ENCODE results near the gene WDFY1. TPM values are rescaled to one million over a fixed set of nuclear protein-coding genes. Genes with fewer than 3 reads are reported as not detected.

WDFY1 gene
- total and polyA plus RNA-seq, 9 of the 15 experiments (the other 6 are each of a cell fraction or from before 2014, with no cell fraction given) = 5.4 to 27.6 (median 17.5) TPM

DNA sequence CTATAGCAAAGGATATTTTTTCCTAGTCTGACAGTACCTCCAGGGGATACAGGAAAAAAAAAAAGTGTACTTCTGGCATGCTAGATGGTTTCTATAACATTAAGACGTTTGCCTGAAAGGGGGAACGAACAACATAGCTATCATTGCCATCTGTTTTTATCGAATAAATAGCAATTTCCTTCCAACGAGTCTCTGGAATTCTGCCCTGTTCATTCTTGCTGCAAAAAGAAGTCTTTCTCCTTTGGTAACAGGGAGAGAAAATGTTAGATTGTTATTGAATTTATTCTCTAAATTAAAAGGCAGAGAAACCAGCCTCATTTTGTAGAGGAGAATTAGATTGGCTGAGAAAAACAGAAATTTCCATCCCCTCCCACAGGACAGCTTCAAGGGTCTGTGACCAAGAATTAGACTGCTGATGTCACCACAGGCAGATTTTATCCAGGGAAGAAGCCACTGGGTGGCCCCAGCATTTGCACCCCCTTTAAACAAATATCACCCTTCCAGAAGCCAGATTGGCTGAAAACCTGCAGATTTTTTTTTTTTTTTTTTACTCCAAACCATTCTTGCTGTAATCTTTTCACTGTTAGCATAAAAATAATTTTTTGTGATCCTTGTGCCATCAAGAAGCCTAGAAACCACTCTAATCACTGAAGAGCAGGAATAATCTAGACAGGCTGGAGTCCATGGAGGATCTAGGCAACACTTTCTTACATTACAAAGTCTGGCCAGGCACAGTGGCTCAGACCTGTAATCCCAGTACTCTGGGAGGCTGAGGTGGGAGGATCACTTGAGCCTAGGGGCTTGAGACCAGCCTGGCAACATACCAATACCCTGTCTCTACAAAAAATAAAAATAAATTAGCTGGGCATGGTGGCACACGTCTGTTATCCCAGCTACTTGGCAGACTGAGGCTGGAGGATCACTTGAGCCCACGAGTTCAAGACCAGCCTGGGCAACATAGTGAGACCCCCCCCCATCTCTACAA is 12.0 kb downstream of the WDFY1 start:
- Histone ChIP-seq H3K27me3 (ENCODE audit: control insufficient read depth in 2 of 2, insufficient read depth in 2 of 2, low read length in 2 of 2) (no peaks in the 10 kb centered on the region), H3K9me3 (replicated peaks; ENCODE audit: control insufficient read depth, insufficient read depth, low read depth, low read length) (no peaks in the 10 kb centered on the region), H3K27ac (ENCODE audit: extremely low read depth, low read depth, low read length) (no peak overlapping the region), H3K4me3 (no peak overlapping the region), H3K9ac (ENCODE audit: insufficient read depth in 1 of 2, low read depth in 2 of 2, low read length in 2 of 2) (no peak overlapping the region), H2AFZ (ENCODE audit: low read depth, low read length) (no peak overlapping the region), H4K20me1 (replicated peaks; ENCODE audit: control insufficient read depth, insufficient read depth, low read length) (0 out of 2 replicates have a peak, but pooled peaks cover 5% of the 10 kb centered on the region), H3K79me2 (ENCODE audit: control insufficient read depth, insufficient read depth, low read length) (peaks cover 5% of the 10 kb centered on the region; the same call in 1 of the 3 replicates), H3K4me2 (ENCODE audit: insufficient read depth, low read length) (no peak overlapping the region), H3K9me1 (ENCODE audit: control insufficient read depth, insufficient read depth, low read length) (no peaks in the 10 kb centered on the region), H3K36me3 (ENCODE audit: control insufficient read depth, insufficient read depth, low read length) (no peaks in the 10 kb centered on the region), H3K4me1 (replicated peaks in 1 of 2; ENCODE audit: control insufficient read depth in 2 of 2, insufficient read depth in 2 of 2, low read length in 2 of 2) (peaks cover 0 to 4% of the 10 kb centered on the region in 2 experiments; a peak in 4 of 5 replicates)
- no peak for DNase-seq (ENCODE audit: extremely low read depth in 1 of 4, low spot score in 3 of 4)
- TF ChIP-seq SIX5 (IDR thresholded peaks at IDR 0.05; ENCODE audit: borderline replicate concordance in 1 of 2, insufficient read depth in 1 of 2, low read depth in 1 of 2, low read length in 2 of 2) (no peak), SLC30A9 (CRISPR knock-in tag; IDR thresholded peaks at IDR 0.05) (no peak), PTTG1 (tag; IDR thresholded peaks at IDR 0.05; ENCODE audit: low read depth) (no peak), DDX20 (tag; IDR thresholded peaks at IDR 0.05; ENCODE audit: low read depth) (no peak), BHLHE40 (IDR thresholded peaks at IDR 0.05; ENCODE audit: low read length) (no peak), ZNF316 (IDR thresholded peaks at IDR 0.05) (no peak), ZNF586 (CRISPR knock-in tag; conservative IDR thresholded peaks at IDR 0.05) (no peak), CHD4 (IDR thresholded peaks at IDR 0.05; ENCODE audit: insufficient read depth, insufficient replicate concordance, low read depth, low read length, poor library complexity, severe bottlenecking) (no peak), ZBTB17 (CRISPR knock-in tag; IDR thresholded peaks at IDR 0.05) (no peak), ZNF764 (CRISPR knock-in tag; IDR thresholded peaks at IDR 0.05; ENCODE audit: low read depth) (no peak), ZNF282 (CRISPR knock-in tag; IDR thresholded peaks at IDR 0.05) (no peak), MIER1 (IDR thresholded peaks at IDR 0.05; ENCODE audit: low read depth) (no peak), COPS2 (conservative IDR thresholded peaks at IDR 0.05) (no peak), ZC3H11A (IDR thresholded peaks at IDR 0.05; ENCODE audit: low read depth, low read length) (no peak), NCOA1 (IDR thresholded peaks at IDR 0.05; ENCODE audit: low read depth) (no peak), RCOR1 (IDR thresholded peaks at IDR 0.05; ENCODE audit: borderline replicate concordance in 1 of 2, low read depth in 2 of 2, low read length in 2 of 2) (no peak), SUPT5H (IDR thresholded peaks at IDR 0.05) (no peak), DPF2 (IDR thresholded peaks at IDR 0.05) (no peak), SIN3A (IDR thresholded peaks at IDR 0.05; ENCODE audit: borderline replicate concordance in 2 of 2, control insufficient read depth in 1 of 2, low read depth in 2 of 2, low read length in 2 of 2) (no peak)
- TF ChIP-seq, protein P1, sequence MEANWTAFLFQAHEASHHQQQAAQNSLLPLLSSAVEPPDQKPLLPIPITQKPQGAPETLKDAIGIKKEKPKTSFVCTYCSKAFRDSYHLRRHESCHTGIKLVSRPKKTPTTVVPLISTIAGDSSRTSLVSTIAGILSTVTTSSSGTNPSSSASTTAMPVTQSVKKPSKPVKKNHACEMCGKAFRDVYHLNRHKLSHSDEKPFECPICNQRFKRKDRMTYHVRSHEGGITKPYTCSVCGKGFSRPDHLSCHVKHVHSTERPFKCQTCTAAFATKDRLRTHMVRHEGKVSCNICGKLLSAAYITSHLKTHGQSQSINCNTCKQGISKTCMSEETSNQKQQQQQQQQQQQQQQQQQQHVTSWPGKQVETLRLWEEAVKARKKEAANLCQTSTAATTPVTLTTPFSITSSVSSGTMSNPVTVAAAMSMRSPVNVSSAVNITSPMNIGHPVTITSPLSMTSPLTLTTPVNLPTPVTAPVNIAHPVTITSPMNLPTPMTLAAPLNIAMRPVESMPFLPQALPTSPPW (CRISPR knock-in tag; IDR thresholded peaks at IDR 0.05) = no peak
- intact Hi-C loops (cut with micrococcal nuclease) (no loop called here), in situ Hi-C loops (cut with MboI) (no loop called here)
- no peak for FAIRE-seq
- no TSS peak for BruUV-seq (replicated peaks)
- CTCF ChIA-PET (ENCODE audit: low intra/inter-chr PET ratio) = no interaction called here
- no peak for ATAC-seq
- POLR2A ChIA-PET = no interaction called here
- 45% methylated on average over 6 of the region's 6 CpGs for WGBS (ENCODE audit: insufficient coverage, low coverage, missing lambda C conversion rate)

All from K562 (cell line).